ENCODE measurements around the gene DAO.

Gene DAO

DNA sequence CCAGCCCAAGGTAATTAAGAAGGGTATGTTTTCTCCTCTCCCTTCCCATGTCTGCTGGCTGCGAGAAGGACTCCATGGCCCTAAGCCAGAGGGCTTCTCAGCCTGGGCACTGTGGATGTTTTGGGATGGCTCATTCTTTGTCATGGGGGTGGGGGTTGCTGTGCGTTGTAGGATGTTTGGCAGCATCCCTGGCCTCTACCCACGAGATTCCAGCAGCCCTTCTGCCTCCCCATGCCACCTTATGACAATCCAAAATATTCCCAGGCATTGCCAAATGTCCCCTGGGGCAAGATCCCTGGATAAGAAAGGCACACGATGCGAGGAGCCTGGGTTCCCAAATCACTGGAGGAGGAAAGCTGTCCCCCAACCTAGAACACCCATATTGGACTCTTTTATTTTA, 36.4 kb downstream of the DAO start:
- DNase-seq (ENCODE audit: low read depth): no peak
- TF ChIP-seq, protein P1, sequence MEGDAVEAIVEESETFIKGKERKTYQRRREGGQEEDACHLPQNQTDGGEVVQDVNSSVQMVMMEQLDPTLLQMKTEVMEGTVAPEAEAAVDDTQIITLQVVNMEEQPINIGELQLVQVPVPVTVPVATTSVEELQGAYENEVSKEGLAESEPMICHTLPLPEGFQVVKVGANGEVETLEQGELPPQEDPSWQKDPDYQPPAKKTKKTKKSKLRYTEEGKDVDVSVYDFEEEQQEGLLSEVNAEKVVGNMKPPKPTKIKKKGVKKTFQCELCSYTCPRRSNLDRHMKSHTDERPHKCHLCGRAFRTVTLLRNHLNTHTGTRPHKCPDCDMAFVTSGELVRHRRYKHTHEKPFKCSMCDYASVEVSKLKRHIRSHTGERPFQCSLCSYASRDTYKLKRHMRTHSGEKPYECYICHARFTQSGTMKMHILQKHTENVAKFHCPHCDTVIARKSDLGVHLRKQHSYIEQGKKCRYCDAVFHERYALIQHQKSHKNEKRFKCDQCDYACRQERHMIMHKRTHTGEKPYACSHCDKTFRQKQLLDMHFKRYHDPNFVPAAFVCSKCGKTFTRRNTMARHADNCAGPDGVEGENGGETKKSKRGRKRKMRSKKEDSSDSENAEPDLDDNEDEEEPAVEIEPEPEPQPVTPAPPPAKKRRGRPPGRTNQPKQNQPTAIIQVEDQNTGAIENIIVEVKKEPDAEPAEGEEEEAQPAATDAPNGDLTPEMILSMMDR (IDR thresholded peaks at IDR 0.05; ENCODE audit: insufficient read depth, low read depth, low read length, missing control alignments): no peak

DNA sequence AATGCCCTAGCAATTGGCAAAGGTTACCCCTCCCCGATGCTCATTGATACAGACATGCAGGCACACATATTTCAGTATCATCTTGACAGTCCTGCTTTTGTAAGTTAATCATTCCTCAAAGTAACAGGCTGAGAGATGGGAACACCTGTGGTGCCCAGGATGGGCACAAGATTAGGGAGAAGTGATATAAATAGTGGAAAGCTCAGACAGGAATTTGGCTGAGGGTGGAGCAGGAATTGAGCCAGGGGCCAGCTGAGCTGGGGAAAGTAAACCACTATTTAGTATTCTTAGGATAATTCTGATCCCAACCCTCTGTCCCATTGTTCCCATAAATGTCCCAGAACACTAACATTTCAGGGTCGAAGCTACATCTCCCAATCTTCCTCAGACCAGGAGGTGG, 38.3 kb downstream of the DAO start:
- DNase-seq (ENCODE audit: low read depth): no peak
- no peak overlapping the region for H3K4me3 ChIP-seq (ENCODE audit: low read length)
- TF ChIP-seq, protein P1 (IDR thresholded peaks at IDR 0.05; ENCODE audit: insufficient read depth, low read depth, low read length, missing control alignments): no peak

More for the DNA sequence above, 36.4 kb downstream of the DAO start:
- no peak overlapping the region for H3K4me3 ChIP-seq (ENCODE audit: low read length)

DNA sequence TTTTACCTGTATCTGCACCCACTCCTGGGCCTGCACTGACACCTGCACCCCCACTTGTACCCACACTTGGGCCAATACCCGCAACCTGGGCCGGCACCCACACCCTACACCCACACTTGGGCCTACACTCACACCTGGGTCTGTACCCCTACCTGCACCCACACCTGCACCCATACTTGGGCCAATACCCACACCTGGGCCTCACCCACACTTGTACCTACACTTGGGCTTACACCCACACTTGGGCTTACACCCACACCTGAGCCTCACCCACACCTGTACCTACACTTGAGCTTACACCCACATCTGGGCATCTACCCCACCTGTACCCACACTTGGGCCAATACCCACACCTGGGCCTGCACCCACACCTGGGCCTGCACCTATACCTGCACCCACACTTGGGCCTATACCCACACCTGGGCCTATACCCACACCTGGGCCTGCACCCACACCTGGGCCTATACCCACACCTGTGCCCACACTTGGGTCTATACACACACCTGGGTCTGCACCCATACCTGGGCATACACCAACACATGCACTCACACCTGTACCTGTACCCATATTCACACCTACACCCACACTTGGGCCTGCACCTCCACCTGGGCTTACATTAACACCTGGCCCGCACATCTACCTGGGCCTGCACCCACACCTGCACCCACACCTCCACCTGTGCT, 39.2 kb downstream of the DAO start:
- no peak for DNase-seq (ENCODE audit: low read depth)
- no peak overlapping the region for H3K4me3 ChIP-seq (ENCODE audit: low read length)
- TF ChIP-seq, protein P1 (IDR thresholded peaks at IDR 0.05; ENCODE audit: insufficient read depth, low read depth, low read length, missing control alignments): no peak

- TF ChIP-seq, protein P1 (IDR thresholded peaks at IDR 0.05; ENCODE audit: insufficient read depth, low read depth, low read length, missing control alignments): no peak
- no peak for DNase-seq (ENCODE audit: low read depth)
- H3K4me3 ChIP-seq (ENCODE audit: low read length): no peak overlapping the region
Observed at GRCh38 chr12:108921946-108922345, 42.1 kb downstream of the DAO start.

- TF ChIP-seq, protein P1 (IDR thresholded peaks at IDR 0.05; ENCODE audit: insufficient read depth, low read depth, low read length, missing control alignments): no peak
- DNase-seq (ENCODE audit: low read depth): no peak
- no peak overlapping the region for H3K4me3 ChIP-seq (ENCODE audit: low read length)
Observed at GRCh38 chr12:108922918-108923317, 43.0 kb downstream of the DAO start.

DNA sequence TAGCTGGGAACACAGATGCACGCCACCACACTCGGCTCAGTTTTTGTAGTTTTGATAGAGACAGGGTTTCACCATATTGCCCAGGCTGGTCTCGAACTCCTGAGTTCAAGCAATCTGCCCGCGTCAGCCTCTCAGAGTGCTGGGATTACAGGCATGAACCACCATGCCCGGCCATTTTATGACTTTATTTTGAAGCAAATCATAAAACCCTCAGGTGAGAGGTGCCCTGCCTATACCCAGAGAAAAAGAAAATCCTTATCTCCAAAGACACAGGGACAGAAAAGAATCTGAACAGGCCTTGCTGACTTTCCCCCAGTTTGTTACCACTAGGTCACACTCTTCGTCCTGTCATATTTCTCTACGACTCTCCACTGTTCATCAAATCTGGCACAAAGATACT, 48.8 kb downstream of the DAO start:
- no peak for DNase-seq (ENCODE audit: low read depth)
- TF ChIP-seq, protein P1 (IDR thresholded peaks at IDR 0.05; ENCODE audit: insufficient read depth, low read depth, low read length, missing control alignments): no peak

GRCh38 chr12:108930155-108930554, 50.3 kb downstream of the DAO start:
- TF ChIP-seq, protein P1 (IDR thresholded peaks at IDR 0.05; ENCODE audit: insufficient read depth, low read depth, low read length, missing control alignments): no peak
- H3K4me3 ChIP-seq (ENCODE audit: low read length): no peak overlapping the region
- DNase-seq (ENCODE audit: low read depth): no peak

More for the DNA sequence above, 48.8 kb downstream of the DAO start:
- no peak overlapping the region for H3K4me3 ChIP-seq (ENCODE audit: low read length)

Measured in epithelial cell of esophagus (primary cell).